T-helper 17 cell (primary cell): Measurements from ENCODE around the gene TMEM89. TPM values are rescaled to one million over a fixed set of nuclear protein-coding genes. Genes with fewer than 3 reads are reported as not detected.

ENCODE experiments used
- ATAC-seq: fragments of 150-1000 bp; cut with Tn5 transposase; 2 replicates; pipeline ENCODE4 v1.10.0; 2021; ENCODE audit warnings: mild to moderate bottlenecking, moderate library complexity
- DNase-seq, 3 donors: peaks; one replicate each; pipeline versions ENCODE4 v3.0.0 to v3.0.0-alpha.2; 2020 to 2021
- H3K9me3 ChIP-seq: one replicate; pipeline ENCODE4 v1.7.0; 2013; ENCODE audit warnings: low read length, mild to moderate bottlenecking; ENCODE audit not compliant: control insufficient read depth, poor library complexity, severe bottlenecking
- H3K27ac Mint-ChIP-seq: one replicate; pipeline ENCODE4 v1.8.0; 2022; ENCODE audit warnings: mild to moderate bottlenecking, moderate library complexity, mixed read lengths
- H3K27me3 Mint-ChIP-seq: one replicate; pipeline ENCODE4 v1.8.0; 2022; ENCODE audit warnings: mixed read lengths
- H3K36me3 Mint-ChIP-seq: one replicate; pipeline ENCODE4 v1.8.0; 2022; ENCODE audit warnings: low read depth, mixed read lengths
- H3K4me1 Mint-ChIP-seq: one replicate; pipeline ENCODE4 v1.8.0; 2022; ENCODE audit warnings: mild to moderate bottlenecking, mixed read lengths
- H3K4me3 Mint-ChIP-seq: one replicate; pipeline ENCODE4 v1.8.0; 2022; ENCODE audit warnings: mild to moderate bottlenecking, moderate library complexity, mixed read lengths
- total RNA-seq, 4 donors: library from RNA in 2 of 4; stranded (reverse) in 2 of 4; gene quantifications; one replicate each; pipeline ENCODE4 v1.2.3 and lab custom pipeline; 2022 to 2026

TMEM89 gene, protein sequence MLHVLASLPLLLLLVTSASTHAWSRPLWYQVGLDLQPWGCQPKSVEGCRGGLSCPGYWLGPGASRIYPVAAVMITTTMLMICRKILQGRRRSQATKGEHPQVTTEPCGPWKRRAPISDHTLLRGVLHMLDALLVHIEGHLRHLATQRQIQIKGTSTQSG
- total RNA-seq (under 1 TPM in 1 of 2 donors, not detected in 1; 0.55 TPM), total RNA-seq (lab: John Stamatoyannopoulos, UW) (0 reads per million in 2 donors)

DNA sequence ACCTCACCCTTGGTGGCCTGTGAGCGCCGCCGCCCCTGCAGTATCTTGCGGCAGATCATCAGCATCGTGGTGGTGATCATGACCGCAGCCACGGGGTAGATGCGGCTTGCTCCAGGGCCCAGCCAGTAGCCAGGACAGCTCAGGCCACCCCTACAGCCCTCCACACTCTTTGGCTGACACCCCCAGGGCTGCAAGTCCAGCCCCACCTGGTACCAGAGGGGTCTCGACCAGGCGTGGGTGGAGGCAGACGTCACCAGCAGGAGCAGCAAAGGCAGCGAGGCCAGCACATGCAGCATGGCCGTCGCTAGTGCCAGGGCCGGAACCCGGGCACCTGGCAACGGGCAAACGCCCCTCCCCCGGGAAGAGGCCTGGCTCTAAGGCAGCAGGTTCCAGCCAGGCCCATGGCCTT is at the start of gene TMEM89:
TSS of gene TMEM89 (minus strand) at position 309 of the 409 bp plus-strand sequence. CDS start at position 296, 13 bp downstream.
- H3K9me3 ChIP-seq: no peaks in the 10 kb centered on the region
- DNase-seq: no peak
- Mint-ChIP-seq H3K27ac (peak within 1 kb of the TSS; percentile 4), H3K4me3 (no peak within 1 kb of the TSS), H3K27me3 (no peaks in the 10 kb centered on the region), H3K36me3 (no peaks in the 10 kb centered on the region), H3K4me1 (peaks cover 11% of the 10 kb centered on the region)
- ATAC-seq: no peak

DNA sequence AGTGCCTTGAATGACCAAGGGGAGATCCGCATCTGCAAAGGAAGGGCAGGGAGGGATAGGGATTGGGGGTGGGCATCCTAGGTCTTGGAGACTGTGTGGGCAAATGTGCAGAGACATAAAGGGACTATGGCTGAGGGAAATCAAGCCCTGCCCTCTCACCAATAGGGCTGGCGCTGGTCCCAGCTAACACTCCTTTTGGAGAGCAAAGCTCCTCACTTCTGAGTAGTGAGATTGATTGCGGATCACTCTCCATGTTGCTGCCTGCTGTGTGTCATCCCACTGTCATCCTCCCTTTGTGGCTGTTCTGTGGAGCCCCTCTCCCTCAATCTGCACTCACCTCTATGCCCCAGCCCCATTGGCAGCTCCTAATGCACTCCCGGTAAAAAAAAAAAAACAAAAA is 43.4 kb upstream of the TMEM89 start:
- DNase-seq: no peak
- no peaks in the 10 kb centered on the region for H3K36me3 Mint-ChIP-seq
- H3K4me3 Mint-ChIP-seq: no peak overlapping the region
- H3K27me3 Mint-ChIP-seq: peaks cover 11% of the 10 kb centered on the region
- H3K27ac Mint-ChIP-seq: peak overlapping the region; percentile 67
- peaks cover 8% of the 10 kb centered on the region for H3K4me1 Mint-ChIP-seq
- ATAC-seq: no peak
- H3K9me3 ChIP-seq: no peaks in the 10 kb centered on the region

DNA sequence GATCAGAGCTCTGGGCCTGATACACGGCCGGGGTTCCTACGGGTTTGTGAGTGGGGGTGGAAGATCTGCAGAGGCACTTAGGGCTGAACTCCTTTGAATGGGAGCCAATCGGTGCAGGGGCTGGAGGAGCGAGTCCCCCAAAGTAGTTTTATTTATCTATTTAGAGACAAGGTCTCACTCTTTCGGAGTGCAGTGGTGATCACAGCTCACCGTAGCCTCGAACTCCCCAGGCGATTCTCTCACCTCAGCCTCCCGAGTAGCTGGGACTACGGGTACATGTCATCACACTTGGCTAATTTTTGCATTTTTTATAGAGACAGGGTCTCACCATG is 42.7 kb upstream of the TMEM89 start:
- Mint-ChIP-seq H3K27ac (peak overlapping the region; percentile 67), H3K27me3 (peaks cover 11% of the 10 kb centered on the region), H3K36me3 (no peaks in the 10 kb centered on the region), H3K4me3 (peak overlapping the region; percentile 87), H3K4me1 (peaks cover 8% of the 10 kb centered on the region)
- DNase-seq: no peak
- no peaks in the 10 kb centered on the region for H3K9me3 ChIP-seq
- ATAC-seq: no peak

DNA sequence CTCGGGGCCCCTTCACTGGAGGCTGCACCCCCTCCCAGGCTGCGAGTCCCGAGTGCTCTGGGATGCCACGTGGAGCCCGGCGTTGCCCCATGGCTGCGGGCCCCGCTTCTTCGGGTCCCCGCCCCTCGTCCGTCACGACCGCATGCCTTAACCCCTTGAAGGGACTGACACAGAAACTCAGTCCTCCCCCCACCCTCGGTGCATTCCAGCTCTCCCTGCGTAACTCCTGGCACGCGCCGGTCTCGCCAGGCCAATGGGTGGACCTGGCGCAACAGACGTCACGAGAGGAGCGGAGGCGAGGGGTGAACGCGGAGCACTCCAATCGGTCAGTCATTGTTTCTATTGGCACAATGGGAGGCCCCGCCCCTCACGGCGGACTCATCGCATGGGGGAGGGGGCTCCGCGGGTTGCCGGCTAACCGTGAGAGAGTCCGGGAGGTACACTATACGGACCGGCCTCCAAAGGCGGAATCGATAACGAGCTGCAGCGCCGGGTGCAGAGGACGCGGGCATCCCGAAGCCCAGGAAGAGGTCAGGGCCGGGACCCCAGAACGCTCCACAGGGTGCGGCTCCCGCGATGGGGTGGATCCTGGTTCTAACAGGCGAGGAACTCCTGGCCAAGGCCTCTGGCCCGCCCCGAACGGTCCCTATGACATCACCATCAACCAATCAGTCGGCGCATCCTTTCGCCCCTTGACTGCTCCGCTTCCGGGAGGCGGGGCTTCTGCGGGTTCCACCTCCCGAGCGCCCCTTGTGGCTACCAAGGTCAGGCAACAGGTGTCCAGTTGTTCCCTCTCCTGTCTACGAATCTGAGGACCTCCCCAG is 42.1 kb upstream of the TMEM89 start:
- ATAC-seq: peak; percentile 86
- Mint-ChIP-seq H3K27me3 (peaks cover 11% of the 10 kb centered on the region), H3K4me3 (peak overlapping the region; percentile 87), H3K27ac (peak overlapping the region; percentile 67), H3K36me3 (no peaks in the 10 kb centered on the region), H3K4me1 (peaks cover 8% of the 10 kb centered on the region)
- DNase-seq: peak; percentile 79 to 84 (median 80)
- H3K9me3 ChIP-seq: no peaks in the 10 kb centered on the region

DNA sequence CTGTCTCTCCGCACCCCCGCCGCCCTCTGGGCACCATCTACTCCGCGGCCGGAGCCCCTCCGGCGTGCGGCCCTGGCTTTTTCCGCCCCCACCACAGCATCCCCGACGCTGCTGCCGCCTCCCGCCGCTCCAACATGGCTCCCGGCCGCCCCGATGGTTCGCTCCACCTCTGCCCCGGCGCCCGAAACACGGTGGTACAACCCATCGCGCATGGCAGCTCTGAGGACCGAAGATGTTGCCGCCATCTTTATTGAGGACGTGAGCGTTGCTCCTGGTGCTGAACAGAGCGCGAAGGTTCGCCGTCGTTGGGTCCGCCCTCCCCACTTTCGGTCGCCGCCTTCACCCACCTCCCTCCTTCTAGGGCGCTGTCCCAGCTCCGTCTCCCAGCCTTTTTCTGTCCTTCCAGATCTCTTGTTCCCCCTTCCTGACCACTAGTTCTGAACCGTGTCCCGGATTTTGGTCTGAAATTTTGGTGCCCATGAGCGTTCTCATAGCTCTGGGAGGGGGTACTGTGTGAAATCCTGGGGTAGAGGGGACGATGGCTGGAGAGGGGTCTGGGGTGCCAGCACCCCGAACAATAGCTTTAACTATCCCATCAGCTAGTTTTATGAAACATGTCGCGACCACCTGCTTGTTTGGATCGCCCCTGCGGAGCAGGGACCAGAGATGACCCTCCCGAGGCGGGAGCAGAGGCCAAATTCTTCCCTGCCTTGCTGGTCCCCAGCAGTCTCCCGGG is 41.4 kb upstream of the TMEM89 start, which contains the start of gene CELSR3:
TSS of gene CELSR3 (minus strand) at position 134 of the 736 bp plus-strand sequence. CDS start 252 bp downstream, outside the sequence.
- Mint-ChIP-seq H3K36me3 (no peaks in the 10 kb centered on the region), H3K27me3 (peaks cover 11% of the 10 kb centered on the region), H3K4me3 (peak within 1 kb of the TSS; percentile 87), H3K27ac (peak within 1 kb of the TSS; percentile 74), H3K4me1 (peaks cover 8% of the 10 kb centered on the region)
- ATAC-seq (peak; percentile 63), DNase-seq (peak; percentile 53 to 71 (median 58))
- no peaks in the 10 kb centered on the region for H3K9me3 ChIP-seq

DNA sequence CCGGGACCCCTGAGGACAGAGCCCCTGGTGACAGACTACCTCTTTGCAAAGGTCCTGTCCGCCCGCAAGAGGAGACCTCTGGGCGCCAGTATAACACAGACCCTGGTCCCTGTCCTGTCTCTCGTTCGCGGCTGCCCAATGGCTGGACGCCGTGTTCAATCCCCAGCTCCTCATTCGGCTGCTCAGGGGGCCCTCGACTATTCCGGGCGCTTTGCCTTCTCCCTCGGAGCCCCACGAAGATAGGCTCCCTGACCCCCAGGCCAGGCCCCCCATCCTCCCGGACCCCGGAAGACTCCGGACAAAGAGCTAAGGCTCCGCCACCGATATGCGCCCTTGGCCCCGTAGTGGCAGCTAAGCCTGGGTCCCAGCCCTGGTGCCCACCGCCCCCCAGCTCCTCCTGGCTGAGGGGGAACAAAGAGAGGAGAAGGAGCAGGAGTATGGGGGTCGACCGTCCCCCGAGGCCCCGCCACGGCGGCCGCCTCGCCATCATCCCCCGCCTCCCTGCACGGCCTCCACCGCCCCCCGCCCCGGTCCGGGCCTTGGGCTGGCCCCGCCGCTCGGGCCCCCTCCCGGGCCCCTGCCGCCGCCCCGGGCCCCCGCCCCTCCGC is 40.7 kb upstream of the TMEM89 start:
- peak overlapping the region; percentile 74 for H3K27ac Mint-ChIP-seq
- ATAC-seq: no peak
- DNase-seq: no peak

DNA sequence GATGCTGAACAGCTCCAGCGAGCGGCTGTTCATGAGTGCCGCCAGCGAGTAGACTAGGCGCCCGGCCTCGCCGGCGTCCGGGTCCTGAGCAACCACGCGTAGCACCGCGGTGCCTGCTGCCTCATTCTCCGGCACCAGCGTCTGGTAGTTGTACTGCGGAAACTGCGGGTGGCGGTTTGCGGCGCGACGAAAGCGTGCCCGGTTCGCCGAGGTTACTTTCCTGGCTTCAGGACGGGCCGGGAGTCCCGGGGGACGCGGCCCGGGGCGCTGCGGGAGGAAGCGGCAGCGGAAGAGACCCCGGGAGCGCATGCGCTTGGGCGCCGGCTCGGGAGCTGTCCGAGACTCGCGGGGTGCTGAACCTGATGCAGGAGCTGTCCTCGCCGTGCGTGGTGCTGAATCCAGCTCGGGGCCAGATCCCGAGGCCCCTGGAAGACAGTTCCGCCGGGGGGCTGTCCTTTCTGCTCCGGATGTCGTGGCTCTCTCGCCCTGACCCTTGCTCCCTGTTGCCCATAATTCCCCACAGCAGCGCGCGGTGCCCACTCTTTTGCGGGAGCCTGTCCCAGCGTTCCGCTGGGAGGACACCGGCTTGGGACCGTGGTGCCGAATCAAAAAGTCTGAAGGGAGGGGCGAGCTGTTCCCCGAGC is 40.1 kb upstream of the TMEM89 start:
- peaks cover 11% of the 10 kb centered on the region for H3K27me3 Mint-ChIP-seq
- peak overlapping the region; percentile 74 for H3K27ac Mint-ChIP-seq
- ATAC-seq: peak; percentile 45
- H3K9me3 ChIP-seq: no peaks in the 10 kb centered on the region
- peak; percentile 65 to 74 (median 66) for DNase-seq
- peaks cover 8% of the 10 kb centered on the region for H3K4me1 Mint-ChIP-seq
- H3K36me3 Mint-ChIP-seq: no peaks in the 10 kb centered on the region
- peak overlapping the region; percentile 66 for H3K4me3 Mint-ChIP-seq

More for the DNA sequence above, 40.7 kb upstream of the TMEM89 start:
- peaks cover 11% of the 10 kb centered on the region for H3K27me3 Mint-ChIP-seq
- H3K36me3 Mint-ChIP-seq: no peaks in the 10 kb centered on the region
- no peaks in the 10 kb centered on the region for H3K9me3 ChIP-seq
- peaks cover 8% of the 10 kb centered on the region for H3K4me1 Mint-ChIP-seq
- H3K4me3 Mint-ChIP-seq: peak overlapping the region; percentile 87

DNA sequence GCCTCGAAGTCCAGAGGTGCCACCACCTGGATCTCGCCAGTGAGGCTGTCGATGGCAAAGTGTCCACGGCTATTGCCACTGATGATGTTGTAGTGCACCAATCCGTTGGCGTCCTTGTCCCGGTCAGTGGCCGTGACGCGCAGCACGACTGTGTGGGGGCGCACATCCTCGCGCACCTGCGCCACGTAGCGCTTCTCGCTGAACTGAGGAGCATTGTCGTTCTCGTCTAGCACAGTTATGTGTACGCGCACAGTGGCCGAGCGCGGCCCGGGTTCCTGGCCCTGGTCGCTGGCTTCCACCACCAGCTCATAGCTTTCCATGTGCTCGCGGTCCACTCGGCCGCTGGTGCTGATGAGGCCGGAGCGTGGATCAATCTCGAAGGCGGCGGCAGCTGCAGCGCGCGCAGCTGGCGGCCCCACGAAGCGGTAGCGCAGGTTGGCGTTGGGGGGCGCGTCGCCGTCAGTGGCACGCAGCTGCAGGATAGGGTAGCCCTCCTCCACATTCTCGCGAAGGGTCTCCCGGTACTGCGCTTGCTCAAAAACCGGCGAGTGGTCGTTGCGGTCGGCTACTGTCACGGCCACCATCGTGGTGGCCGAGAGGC is 39.3 kb upstream of the TMEM89 start:
- H3K36me3 Mint-ChIP-seq: no peaks in the 10 kb centered on the region
- peaks cover 11% of the 10 kb centered on the region for H3K27me3 Mint-ChIP-seq
- peak overlapping the region; percentile 74 for H3K27ac Mint-ChIP-seq
- H3K4me1 Mint-ChIP-seq: peaks cover 8% of the 10 kb centered on the region
- no peak for ATAC-seq
- no peak overlapping the region for H3K4me3 Mint-ChIP-seq
- H3K9me3 ChIP-seq: no peaks in the 10 kb centered on the region
- no peak for DNase-seq

DNA sequence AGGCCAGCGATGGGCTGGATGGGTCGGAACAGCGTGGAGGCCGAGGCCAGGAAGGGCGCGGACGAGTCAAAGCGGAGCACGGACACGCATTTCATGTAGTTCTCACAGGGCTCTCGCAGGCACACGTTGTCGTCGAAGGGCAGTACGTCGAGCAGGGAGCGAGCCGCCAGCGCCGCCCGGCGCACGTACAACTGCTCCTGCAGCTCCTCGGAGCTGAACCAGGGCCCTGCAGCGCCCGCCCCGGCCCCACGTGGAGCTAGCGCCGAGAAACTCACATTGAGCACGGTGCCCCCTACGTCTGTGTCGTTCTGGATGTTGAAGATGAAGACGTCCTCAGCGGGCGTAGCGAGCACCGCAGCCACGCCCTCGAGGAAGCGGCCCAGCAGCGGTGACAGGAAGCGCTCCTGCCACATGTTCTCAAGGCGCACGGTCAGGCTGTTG is 35.3 kb upstream of the TMEM89 start:
- Mint-ChIP-seq H3K36me3 (no peaks in the 10 kb centered on the region), H3K27me3 (no peaks in the 10 kb centered on the region), H3K4me1 (peaks cover 12% of the 10 kb centered on the region), H3K4me3 (peak overlapping the region; percentile 86), H3K27ac (no peak overlapping the region)
- no peaks in the 10 kb centered on the region for H3K9me3 ChIP-seq
- ATAC-seq (peak; percentile 3), DNase-seq (no peak)

DNA sequence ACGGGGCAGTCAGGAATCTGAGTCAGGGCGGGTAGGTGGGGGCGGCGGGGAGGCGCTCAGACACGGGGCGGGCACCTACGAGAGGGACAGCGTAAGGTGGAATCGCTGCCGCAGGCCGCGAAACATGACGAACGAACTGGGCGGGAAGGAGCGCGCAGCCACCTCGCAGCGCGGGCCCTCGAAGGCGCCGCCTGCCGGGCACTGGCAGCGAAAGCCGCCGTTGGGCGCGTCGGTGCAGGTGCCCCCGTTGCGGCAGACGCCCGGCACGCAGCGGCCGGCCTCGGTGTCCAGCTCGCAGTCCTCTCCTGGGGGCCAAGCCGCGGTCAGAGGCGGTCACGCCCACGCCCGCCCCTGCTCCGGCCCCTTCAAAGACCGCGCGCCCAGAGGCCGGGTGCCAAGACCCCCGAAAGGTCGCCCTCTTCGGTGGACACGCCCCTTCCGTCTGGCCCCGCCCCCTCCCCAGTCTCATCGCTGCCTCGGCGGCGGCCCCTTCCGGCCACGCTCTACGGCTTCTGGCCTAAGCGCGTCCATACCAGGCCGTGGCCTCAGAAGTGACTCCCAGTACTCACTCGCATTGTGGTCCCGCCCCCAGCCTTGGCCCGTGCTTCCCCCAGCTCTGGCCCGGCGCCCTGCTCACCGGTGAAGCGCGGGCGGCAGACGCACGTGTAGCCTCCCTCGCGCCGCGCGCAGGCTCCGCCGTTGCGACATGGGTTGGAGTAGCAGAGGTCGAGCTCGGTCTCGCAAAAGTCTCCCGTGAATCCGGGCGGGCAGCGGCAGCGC is 34.7 kb upstream of the TMEM89 start:
- H3K9me3 ChIP-seq: no peaks in the 10 kb centered on the region
- Mint-ChIP-seq H3K27me3 (no peaks in the 10 kb centered on the region), H3K4me3 (peak overlapping the region; percentile 86), H3K27ac (peak overlapping the region; percentile 19), H3K36me3 (no peaks in the 10 kb centered on the region), H3K4me1 (peaks cover 12% of the 10 kb centered on the region)
- DNase-seq (peak; percentile 78 to 84 (median 79)), ATAC-seq (peak; percentile 88)

DNA sequence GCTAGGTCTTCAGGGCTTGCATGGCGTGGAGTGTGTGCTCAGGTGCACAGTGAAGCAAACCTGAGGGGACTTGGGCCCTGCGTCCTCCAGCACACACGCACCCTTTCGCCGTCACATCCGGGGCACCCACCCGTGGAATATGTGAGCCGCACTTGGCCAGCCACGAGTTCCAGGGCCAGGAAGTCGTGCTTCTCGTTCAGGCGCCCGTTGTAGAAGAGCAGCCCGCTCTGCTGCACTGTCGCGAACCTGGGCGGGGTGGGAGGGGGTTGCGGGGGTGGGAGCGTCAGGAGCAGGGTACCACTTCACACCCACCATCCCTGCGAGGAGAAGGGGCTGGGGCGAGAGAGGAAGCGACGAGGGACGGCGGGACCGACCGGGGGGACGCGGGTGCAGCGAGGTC is 34.0 kb upstream of the TMEM89 start:
- peaks cover 15% of the 10 kb centered on the region for H3K4me1 Mint-ChIP-seq
- ATAC-seq: peak; percentile 35
- peak in 2 of 3 donors; percentile 24 to 26 for DNase-seq
- no peaks in the 10 kb centered on the region for H3K36me3 Mint-ChIP-seq
- no peaks in the 10 kb centered on the region for H3K27me3 Mint-ChIP-seq
- peak overlapping the region; percentile 19 for H3K27ac Mint-ChIP-seq
- peak overlapping the region; percentile 86 for H3K4me3 Mint-ChIP-seq
- no peaks in the 10 kb centered on the region for H3K9me3 ChIP-seq
